Glutamatergic neuron (in vitro differentiated cells): ENCODE measurements around the gene CD244. TPM values are rescaled to one million over a fixed set of nuclear protein-coding genes. Genes with fewer than 3 reads are reported as not detected.
"Not testable (repeated sequence)": the region's sequence is repeated elsewhere in the genome, so short reads cannot be mapped to it uniquely, and the experiment has no call there.

Experiments
- DNase-seq: peaks from one replicate; pipeline ENCODE4 v3.0.0; 2022
- H3K27ac Mint-ChIP-seq: one replicate; pipeline ENCODE4 v1.8.0; 2020; ENCODE audit warnings: mild to moderate bottlenecking, mixed read lengths, inconsistent platforms; ENCODE audit not compliant: unreplicated experiment
- H3K27me3 Mint-ChIP-seq: one replicate; pipeline ENCODE4 v1.8.0; 2020; ENCODE audit warnings: mild to moderate bottlenecking, moderate library complexity, mixed read lengths, inconsistent platforms; ENCODE audit not compliant: unreplicated experiment
- H3K36me3 Mint-ChIP-seq: one replicate; pipeline ENCODE4 v1.8.0; 2020; ENCODE audit warnings: mild to moderate bottlenecking, mixed read lengths, inconsistent platforms; ENCODE audit not compliant: unreplicated experiment
- H3K4me1 Mint-ChIP-seq: one replicate; pipeline ENCODE4 v1.8.0; 2020; ENCODE audit warnings: mild to moderate bottlenecking, low read depth, mixed read lengths, inconsistent platforms; ENCODE audit not compliant: unreplicated experiment
- H3K4me3 Mint-ChIP-seq: one replicate; pipeline ENCODE4 v1.8.0; 2020; ENCODE audit warnings: mild to moderate bottlenecking, mixed read lengths, inconsistent platforms; ENCODE audit not compliant: unreplicated experiment
- H3K9me3 Mint-ChIP-seq: one replicate; pipeline ENCODE4 v1.8.0; 2020; ENCODE audit warnings: mild to moderate bottlenecking, moderate library complexity, mixed read lengths, inconsistent platforms; ENCODE audit not compliant: unreplicated experiment
- CTCF ChIP-seq: fragments of 200-600 bp; sonication (generic); IDR thresholded peaks from one replicate; pipeline ENCODE4 v1.5.0; 2021; ENCODE audit not compliant: partially characterized antibody, unreplicated experiment
- total RNA-seq: library from RNA; stranded (reverse); fragmentation: NEBNext Ultra II Directional; extraction: Animal tissue kit (Norgen Biotek cat#: 25700); gene quantifications from one replicate; pipeline ENCODE4 v1.2.1, GENCODE V29; 2021; ENCODE audit not compliant: unreplicated experiment

CD244 gene
- total RNA-seq, 1 donor from 2014 or later, result not detected

- H3K36me3 Mint-ChIP-seq, result no peaks in the 10 kb centered on the region
- H3K27ac Mint-ChIP-seq, result no peak overlapping the region
- H3K27me3 Mint-ChIP-seq, result peaks cover 2% of the 10 kb centered on the region
- TF ChIP-seq CTCF, result no peak
- H3K9me3 Mint-ChIP-seq, result no peaks in the 10 kb centered on the region
- no peak overlapping the region for H3K4me3 Mint-ChIP-seq
- no peaks in the 10 kb centered on the region for H3K4me1 Mint-ChIP-seq
- no peak for DNase-seq
Measured at GRCh38 chr1:160883581-160884513, 21.2 kb upstream of the CD244 start.

GRCh38 chr1:160882582-160882981 lies 19.9 kb upstream of the CD244 start:
- H3K36me3 Mint-ChIP-seq, result no peaks in the 10 kb centered on the region

GRCh38 chr1:160881264-160881663 lies 18.6 kb upstream of the CD244 start:
- not testable (repeated sequence) for H3K4me3 Mint-ChIP-seq, H3K9me3 Mint-ChIP-seq, H3K36me3 Mint-ChIP-seq, DNase-seq, H3K27me3 Mint-ChIP-seq, H3K27ac Mint-ChIP-seq, H3K4me1 Mint-ChIP-seq

More at GRCh38 chr1:160882582-160882981, 19.9 kb upstream of the CD244 start:
- no peak for TF ChIP-seq CTCF
- Mint-ChIP-seq H3K27me3 (peaks cover 2% of the 10 kb centered on the region), H3K4me1 (no peaks in the 10 kb centered on the region), H3K27ac (no peak overlapping the region), H3K4me3 (no peak overlapping the region), H3K9me3 (no peaks in the 10 kb centered on the region)
- DNase-seq, result no peak

- Mint-ChIP-seq H3K9me3 (no peaks in the 10 kb centered on the region), H3K36me3 (no peaks in the 10 kb centered on the region), H3K27me3 (peaks cover 2% of the 10 kb centered on the region), H3K4me1 (no peaks in the 10 kb centered on the region), H3K4me3 (no peak overlapping the region), H3K27ac (no peak overlapping the region)
- DNase-seq, result no peak
- no peak for TF ChIP-seq CTCF
Measured at GRCh38 chr1:160880216-160880615, 17.5 kb upstream of the CD244 start.

- H3K9me3 Mint-ChIP-seq, result no peaks in the 10 kb centered on the region
- H3K27me3 Mint-ChIP-seq, result no peaks in the 10 kb centered on the region
- H3K36me3 Mint-ChIP-seq, result no peaks in the 10 kb centered on the region
- no peak overlapping the region for H3K4me3 Mint-ChIP-seq
- DNase-seq, result no peak
- no peak for TF ChIP-seq CTCF
- no peaks in the 10 kb centered on the region for H3K4me1 Mint-ChIP-seq
- no peak overlapping the region for H3K27ac Mint-ChIP-seq
Measured at GRCh38 chr1:160879056-160879455, 16.4 kb upstream of the CD244 start.
